GM18868 (cell line): ENCODE measurements around the gene ARHGDIG.
A peak's percentile ranks its signal among the peaks of the same experiment; 100 is the strongest.
"Not testable (repeated sequence)": the region's sequence is repeated elsewhere in the genome, so short reads cannot be mapped to it uniquely, and the experiment has no call there.

ENCODE experiments used
- ATAC-seq: cut with Tn5 transposase; IDR thresholded peaks from one replicate; pipeline ENCODE4 v1.9.1; 2021; ENCODE audit warnings: mild to moderate bottlenecking, moderate library complexity; ENCODE audit not compliant: unreplicated experiment

ARHGDIG gene

GRCh38 chr16:280552-280951 lies at the start of gene ARHGDIG:
Gene ARHGDIG, plus strand, starts transcription at chr16:280591. Its CDS starts 90 bp downstream, at chr16:280681.
- ATAC-seq = no peak

GRCh38 chr16:230949-231348 lies 49.4 kb upstream of the ARHGDIG start:
- no peak for ATAC-seq

GRCh38 chr16:234468-235305 lies 45.7 kb upstream of the ARHGDIG start, which contains the start of gene FAM234A:
Gene FAM234A, plus strand, starts transcription at chr16:234821. Its CDS starts 19,593 bp downstream, at chr16:254414.
- peak; percentile 83 for ATAC-seq

GRCh38 chr16:239948-240277 lies 40.5 kb upstream of the ARHGDIG start:
- no peak for ATAC-seq

- no peak for ATAC-seq
Measured at GRCh38 chr16:240559-240958, 39.8 kb upstream of the ARHGDIG start.

DNA sequence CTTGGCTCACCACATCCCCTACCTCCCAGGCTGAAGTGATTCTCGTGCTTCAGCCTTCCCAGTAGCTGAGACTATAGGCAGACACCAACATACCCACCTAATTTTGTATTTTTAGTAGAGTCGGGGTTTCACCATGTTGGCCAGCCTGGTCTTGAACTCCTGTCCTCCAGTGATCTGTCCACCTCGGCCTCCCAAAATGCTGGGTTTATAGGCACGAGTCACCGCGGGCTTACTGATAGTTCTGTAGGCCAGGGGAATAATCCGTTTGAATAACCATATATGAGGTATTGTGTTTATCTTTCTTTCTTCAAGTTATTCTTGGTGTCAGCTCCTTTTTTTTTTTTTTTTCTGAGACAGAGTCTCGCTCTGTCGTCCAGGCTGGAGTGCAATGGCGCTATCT lies 38.1 kb upstream of the ARHGDIG start:
- ATAC-seq = no peak

GRCh38 chr16:243348-243747 lies 37.0 kb upstream of the ARHGDIG start:
- ATAC-seq = no peak

DNA sequence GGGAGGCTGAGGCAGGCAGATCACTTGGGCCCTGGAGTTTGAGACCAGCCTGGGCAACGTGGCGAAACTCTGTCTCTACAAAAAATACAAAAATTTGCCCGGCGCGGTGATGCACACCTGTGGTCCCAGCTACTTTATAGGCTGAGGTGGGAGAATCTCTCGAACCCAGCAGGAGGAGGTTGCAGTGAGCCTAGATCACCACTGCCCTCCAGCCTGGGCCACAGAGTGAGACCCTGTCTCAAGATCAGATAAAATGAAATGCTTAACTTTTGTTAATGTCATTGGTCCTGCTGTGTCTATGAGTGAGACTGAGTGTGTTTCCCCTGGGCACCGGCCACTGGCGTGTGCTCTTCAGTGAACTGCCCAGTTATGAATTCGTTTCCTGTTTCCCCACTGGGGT lies 35.3 kb upstream of the ARHGDIG start:
- ATAC-seq = no peak

- no peak for ATAC-seq
Measured at GRCh38 chr16:247027-247426, 33.4 kb upstream of the ARHGDIG start.

DNA sequence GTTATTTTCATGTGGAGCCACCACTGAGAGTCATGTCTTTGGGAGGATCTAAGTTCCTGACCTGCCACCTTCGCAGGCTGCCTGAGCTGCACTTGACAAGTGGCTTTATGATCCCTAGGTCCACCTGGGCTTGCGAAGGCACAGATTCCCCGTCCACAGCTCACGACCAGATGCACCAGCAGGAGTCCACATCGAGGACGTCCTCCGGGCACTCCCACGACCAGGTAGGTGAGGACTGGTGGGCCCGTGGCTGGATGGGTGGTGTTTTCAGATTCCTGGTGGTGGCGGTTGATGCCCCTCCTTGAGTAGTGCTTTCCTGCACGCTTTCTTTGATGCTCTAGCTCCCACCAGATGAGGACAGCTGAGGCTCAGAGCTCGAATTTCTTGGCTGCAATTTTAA lies 31.0 kb upstream of the ARHGDIG start:
- ATAC-seq = no peak

DNA sequence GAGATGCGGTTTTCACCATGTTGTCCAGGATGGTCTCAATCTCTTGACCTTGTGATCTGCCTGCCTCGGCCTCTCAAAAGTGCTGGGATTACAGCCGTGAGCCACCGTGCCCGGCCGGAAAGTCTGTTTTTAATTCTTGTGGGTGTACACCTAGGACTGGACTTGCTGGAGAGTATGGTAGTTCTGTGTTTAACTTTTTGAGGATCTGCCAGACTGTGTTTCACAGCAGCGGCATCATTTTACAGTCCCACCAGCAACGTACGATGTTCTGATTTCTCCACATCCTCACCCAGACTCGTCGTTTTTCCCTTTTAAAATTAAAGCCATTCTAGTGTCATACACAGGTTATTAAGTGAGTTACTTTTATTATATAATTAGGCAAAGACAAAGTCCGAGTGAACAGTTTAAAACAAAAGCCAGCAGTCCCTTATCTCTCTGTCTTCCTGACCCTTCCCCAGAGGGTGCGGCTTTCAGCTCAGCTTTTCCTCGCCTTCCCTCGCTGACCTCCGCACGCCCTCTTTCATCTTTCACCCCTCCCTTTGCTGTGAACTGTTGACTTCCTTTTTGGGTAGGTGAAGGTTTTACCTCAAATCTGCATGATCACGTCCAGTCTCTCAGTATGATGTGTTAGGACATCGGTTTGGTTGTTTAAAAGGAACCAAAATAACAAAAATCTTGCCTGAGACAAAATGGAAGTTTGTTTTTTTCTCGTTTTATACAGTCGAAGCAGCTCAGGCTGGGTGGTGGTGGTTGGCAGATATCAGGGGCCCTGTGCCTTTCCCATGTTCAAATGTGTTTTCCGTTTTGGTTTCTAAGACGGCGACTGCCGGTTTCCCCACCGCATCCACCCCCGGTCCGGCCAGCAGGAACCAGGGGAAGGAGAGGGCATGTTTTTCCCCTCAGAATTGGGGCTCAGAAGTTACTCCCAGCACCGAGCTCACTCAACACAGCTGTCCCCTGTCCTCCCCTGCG lies 27.7 kb upstream of the ARHGDIG start:
- ATAC-seq = no peak

- no peak for ATAC-seq
Measured at GRCh38 chr16:253833-254232, 26.6 kb upstream of the ARHGDIG start.

DNA sequence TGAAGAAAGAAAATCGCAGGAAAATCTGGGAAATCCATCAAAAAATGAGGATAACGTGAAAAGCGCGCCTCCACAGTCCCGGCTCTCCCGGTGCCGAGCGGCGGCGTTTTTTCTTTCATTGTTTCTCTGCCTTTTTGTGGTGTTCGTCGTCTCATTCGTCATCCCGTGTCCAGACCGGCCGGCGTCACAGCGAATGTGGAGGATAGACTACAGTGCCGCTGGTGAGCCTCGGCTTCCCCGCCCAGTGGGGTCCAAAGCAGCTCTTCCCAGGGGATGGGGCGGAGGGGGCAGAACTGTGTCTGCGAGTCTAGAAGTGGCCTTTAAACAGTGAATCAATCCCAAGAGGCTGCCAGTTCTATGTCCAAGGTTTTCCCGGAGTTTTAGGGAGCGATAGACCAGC lies 25.9 kb upstream of the ARHGDIG start:
- no peak for ATAC-seq

- no peak for ATAC-seq
Measured at GRCh38 chr16:255183-255582, 25.2 kb upstream of the ARHGDIG start.

- ATAC-seq = not testable (repeated sequence)
Measured at GRCh38 chr16:258091-258490, 22.3 kb upstream of the ARHGDIG start.

- no peak for ATAC-seq
Measured at GRCh38 chr16:259226-259625, 21.2 kb upstream of the ARHGDIG start.

DNA sequence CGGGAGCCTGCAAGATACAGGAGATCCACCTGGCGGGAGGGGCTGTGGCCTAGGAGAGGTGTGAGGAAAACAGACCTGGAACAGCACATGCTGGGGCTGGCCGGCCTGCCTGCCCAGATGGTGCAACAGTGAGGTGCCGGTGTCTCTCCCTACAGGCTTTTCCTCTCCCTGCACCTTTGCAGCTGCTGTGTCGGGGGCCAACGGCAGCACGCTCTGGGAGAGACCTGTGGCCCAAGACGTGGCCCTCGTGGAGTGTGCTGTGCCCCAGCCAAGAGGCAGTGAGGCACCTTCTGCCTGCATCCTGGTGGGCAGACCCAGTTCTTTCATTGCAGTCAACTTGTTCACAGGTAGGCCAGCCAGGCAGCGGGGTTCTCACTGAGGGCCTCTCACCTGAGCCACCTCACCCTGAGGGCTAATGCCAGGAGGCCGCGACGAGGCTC lies 20.6 kb upstream of the ARHGDIG start:
- no peak for ATAC-seq

DNA sequence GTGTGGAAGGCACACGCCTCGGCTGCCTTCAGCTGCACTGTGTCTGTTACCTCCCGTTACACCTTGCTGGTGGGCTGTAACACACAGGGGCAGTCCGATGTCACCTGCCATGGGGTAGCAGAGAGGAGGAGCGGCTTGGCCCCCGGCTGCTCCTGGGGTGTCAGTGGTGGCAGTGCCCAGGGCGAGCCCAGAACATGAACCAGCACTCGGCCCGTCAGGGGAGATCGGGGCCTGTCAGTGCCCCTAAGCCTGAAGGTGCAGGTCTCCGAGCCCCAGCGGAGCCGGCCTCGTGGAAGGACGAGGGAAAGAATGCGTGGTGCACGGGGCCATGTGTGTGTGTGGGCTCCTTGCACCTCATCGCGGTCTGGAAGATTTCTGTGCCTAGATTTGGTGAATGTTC lies 20.1 kb upstream of the ARHGDIG start:
- ATAC-seq = no peak

DNA sequence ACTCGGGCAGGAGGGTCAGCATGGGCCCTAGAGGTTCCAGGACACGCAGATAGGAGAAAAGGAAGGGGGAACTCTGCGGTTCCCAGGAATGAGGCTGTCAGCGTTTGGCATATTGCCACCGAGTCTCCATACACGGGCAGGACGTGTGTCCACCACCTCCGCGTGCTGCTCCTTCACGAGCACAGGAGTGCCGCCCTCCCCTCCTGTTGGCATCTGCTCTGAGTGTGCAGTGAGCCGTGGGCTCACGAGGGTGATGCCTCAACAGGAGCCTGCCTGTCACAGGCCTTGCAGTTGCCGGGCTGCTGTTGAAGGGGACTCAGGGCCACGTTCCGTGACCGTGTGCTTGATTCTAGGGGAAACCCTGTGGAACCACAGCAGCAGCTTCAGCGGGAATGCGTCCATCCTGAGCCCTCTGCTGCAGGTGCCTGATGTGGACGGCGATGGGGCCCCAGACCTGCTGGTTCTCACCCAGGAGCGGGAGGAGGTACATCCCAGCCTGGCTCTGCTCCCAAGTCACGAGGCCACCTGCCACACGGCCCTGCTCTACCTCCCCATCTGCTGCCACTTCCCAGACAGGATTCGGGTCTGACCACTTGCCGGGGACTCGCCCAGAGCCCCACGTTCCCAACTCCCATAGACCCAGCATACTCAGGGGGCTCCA lies 19.2 kb upstream of the ARHGDIG start:
- ATAC-seq = no peak

GRCh38 chr16:262121-262745 lies 18.2 kb upstream of the ARHGDIG start:
- no peak for ATAC-seq
